Neural progenitor cell (in vitro differentiated cells): ENCODE data around the gene IL5RA.

Experiments used
- CTCF ChIP-seq: fragments of 200-600 bp; sonication (generic); IDR thresholded peaks from 2 replicates; pipeline ENCODE4 v1.5.1; 2017; ENCODE audit warnings: antibody characterized with exemption, mild to moderate bottlenecking
- EZH2phosphoT487 ChIP-seq: fragments of 200-600 bp; sonication (generic); IDR thresholded peaks from 2 replicates; pipeline ENCODE4 v1.6.1; 2017; ENCODE audit warnings: antibody characterized with exemption

- TF ChIP-seq CTCF (no peak), EZH2phosphoT487 (no peak)
Measured at GRCh38 chr3:3107858-3108257, 2.3 kb downstream of the IL5RA start.
